Urinary bladder (tissue), 4 donors: ENCODE data around the gene GRB14. TPM values are rescaled to one million over a fixed set of nuclear protein-coding genes. Genes with fewer than 3 reads are reported as not detected.

Experiments
- DNase-seq: peaks from one replicate; pipeline ENCODE4 v3.0.0-alpha.2; 2015; ENCODE audit errors: extremely low spot score
- H3K27ac ChIP-seq: one replicate; pipeline ENCODE4 v1.5.1; 2013; ENCODE audit warnings: low read depth, mild to moderate bottlenecking, moderate library complexity
- H3K36me3 ChIP-seq: one replicate; pipeline ENCODE4 v1.6.1; 2013; ENCODE audit warnings: mild to moderate bottlenecking, moderate library complexity; ENCODE audit not compliant: insufficient read depth
- H3K4me1 ChIP-seq: one replicate; pipeline ENCODE4 v1.6.1; 2013; ENCODE audit warnings: mild to moderate bottlenecking, moderate library complexity; ENCODE audit not compliant: insufficient read depth
- H3K4me3 ChIP-seq: one replicate; pipeline ENCODE4 v1.5.1; 2013; ENCODE audit warnings: low read depth, low read length
- WGBS: extraction: QIAGEN DNeasy Blood & Tissue Kit; methylation state at CpG from one replicate; pipeline ENCODE4 v1.1.7; 2013; 5-methylcytosine and 5-hydroxymethylcytosine counted together
- polyA plus RNA-seq: library from polyadenylated mRNA; stranded (reverse); fragments of 200-250 nt; gene quantifications from one replicate; pipeline ENCODE4 v1.2.3, GENCODE V29; 2013
- total RNA-seq: library from RNA; depleted of rRNA; stranded (reverse); fragments of >200 nt; gene quantifications from one replicate; pipeline ENCODE4 v1.2.3, GENCODE V29; 2014
- donor health status: healthy with polysubstance abuse.
- donor health status: healthy.

Gene GRB14
- total and polyA plus RNA-seq, 2 donors = 0.95 to 5.8 TPM

DNA sequence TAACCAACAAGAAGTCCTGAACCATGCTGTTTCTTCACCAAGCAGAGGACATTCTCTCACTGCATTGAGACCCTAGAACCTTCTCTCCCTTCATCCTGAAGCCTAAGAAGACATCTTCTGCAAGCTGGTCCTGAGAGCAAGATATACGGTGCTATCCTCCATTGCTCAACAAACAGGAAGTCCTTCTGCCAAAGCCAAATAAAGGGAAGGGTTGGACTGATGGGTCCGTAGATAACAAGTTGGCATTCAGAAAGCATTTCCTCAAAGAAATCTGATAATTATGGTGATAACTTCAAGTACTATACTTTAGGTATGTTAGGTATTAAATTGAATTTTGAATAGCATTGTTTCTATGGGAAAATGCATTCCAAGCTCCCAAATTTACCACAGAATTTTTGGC is 23.3 kb downstream of the GRB14 start:
- 63% methylated on average over 2 of the region's 2 CpGs for WGBS
- H3K36me3 ChIP-seq = no peaks in the 10 kb centered on the region
- H3K4me1 ChIP-seq = no peaks in the 10 kb centered on the region
- H3K4me3 ChIP-seq = no peak overlapping the region
- DNase-seq = no peak
- H3K27ac ChIP-seq = no peak overlapping the region

- WGBS = 72% methylated on average over 1 of the region's 1 CpG
- Histone ChIP-seq H3K36me3 (no peaks in the 10 kb centered on the region), H3K4me1 (no peaks in the 10 kb centered on the region), H3K4me3 (no peak overlapping the region), H3K27ac (no peak overlapping the region)
- no peak for DNase-seq
These were observed 26.3 kb downstream of the GRB14 start for GRCh38 chr2:164595031-164595430.

DNA sequence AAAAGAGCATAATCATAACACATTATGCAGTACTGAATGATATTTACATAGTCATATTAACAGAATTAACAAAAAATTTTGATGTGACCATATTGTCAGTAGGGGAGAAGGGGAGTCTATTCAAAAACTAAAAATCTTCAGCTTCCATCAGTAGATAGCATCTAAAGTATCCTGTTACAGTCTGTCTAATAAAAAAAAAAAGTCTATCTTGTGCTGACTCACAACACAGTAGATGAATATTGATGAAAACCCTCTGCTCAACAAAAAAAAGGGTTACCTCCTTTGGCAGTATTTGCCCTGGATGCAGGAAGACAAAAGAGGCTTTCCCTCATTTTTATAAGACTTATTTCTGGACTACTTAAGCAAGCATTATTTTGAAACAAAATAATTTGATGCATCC is 27.3 kb downstream of the GRB14 start:
- H3K27ac ChIP-seq = no peak overlapping the region
- no peaks in the 10 kb centered on the region for H3K36me3 ChIP-seq
- H3K4me3 ChIP-seq = no peak overlapping the region

DNA sequence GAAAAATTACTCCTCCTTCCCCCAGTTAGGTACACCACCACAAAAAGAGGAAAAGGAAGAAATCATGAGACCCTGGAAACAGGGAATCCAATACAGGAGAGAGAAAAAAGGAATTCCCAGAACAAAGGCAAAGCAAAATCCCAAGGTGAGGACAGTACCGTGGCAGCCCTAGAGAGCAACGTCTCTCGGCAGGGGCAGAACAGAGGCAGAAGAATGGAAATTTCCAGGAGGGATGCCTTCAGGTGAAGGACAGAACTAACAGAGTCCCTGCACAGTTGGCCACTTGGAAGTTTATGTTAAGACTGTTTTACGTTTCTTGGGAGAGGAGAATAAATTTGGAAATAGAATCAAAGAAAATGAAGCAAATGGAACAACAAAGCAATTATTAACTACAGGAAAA is 27.7 kb downstream of the GRB14 start:
- H3K4me3 ChIP-seq = no peak overlapping the region
- DNase-seq = no peak
- no peak overlapping the region for H3K27ac ChIP-seq
- no peaks in the 10 kb centered on the region for H3K4me1 ChIP-seq
- WGBS = 68% methylated on average over 4 of the region's 4 CpGs
- no peaks in the 10 kb centered on the region for H3K36me3 ChIP-seq

More for the DNA sequence above, 27.3 kb downstream of the GRB14 start:
- DNase-seq = no peak
- H3K4me1 ChIP-seq = no peaks in the 10 kb centered on the region

DNA sequence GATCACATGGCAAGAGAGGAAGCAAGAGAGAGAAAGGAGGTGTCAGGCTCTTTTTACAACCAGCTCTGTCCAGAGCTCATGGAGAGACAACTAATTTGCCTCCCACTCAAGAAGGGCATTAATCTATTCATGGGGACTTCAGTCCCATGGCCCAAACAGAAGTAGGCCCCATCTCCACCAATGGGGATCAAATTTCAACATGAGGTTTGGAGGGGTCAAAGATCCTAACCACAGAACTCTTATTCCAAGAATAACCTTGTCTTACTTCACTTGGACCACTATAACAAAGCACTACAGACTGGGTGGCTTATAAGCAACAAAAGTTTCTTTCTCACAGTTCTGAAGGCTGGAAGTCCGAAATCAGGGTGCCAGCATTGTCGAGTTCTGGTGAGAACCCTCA is 31.8 kb downstream of the GRB14 start:
- Histone ChIP-seq H3K27ac (no peak overlapping the region), H3K4me1 (no peaks in the 10 kb centered on the region), H3K36me3 (no peaks in the 10 kb centered on the region), H3K4me3 (no peak overlapping the region)
- DNase-seq = no peak
- WGBS = 93% methylated on average over 2 of the region's 2 CpGs

DNA sequence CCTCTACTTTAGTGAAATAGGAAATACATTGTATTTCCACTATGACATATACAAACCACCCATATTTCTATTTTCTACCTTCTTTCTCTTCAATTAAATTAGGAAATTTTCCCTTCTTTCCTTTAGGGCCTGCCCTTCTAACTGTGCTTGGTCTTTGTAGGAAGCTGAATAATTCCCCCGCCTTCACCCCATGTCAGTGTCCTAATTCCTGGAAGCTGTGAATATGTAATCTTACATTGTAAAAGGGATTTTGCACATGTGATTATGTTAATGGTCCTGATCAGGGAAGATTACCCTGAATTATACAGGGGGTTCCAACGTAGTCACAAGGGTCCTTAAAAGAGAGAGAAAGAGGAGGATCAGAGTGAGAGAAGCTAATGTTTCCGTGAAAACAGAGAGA is 40.2 kb downstream of the GRB14 start:
- no peak for DNase-seq
- 86% methylated on average over 3 of the region's 3 CpGs for WGBS
- H3K4me1 ChIP-seq = no peaks in the 10 kb centered on the region

GRCh38 chr2:164574931-164575330 is 46.4 kb downstream of the GRB14 start:
- H3K27ac ChIP-seq = no peak overlapping the region
- DNase-seq = no peak
- 50% methylated on average over 1 of the region's 1 CpG for WGBS

More for the DNA sequence above, 40.2 kb downstream of the GRB14 start:
- Histone ChIP-seq H3K36me3 (no peaks in the 10 kb centered on the region), H3K27ac (no peak overlapping the region), H3K4me3 (no peak overlapping the region)

DNA sequence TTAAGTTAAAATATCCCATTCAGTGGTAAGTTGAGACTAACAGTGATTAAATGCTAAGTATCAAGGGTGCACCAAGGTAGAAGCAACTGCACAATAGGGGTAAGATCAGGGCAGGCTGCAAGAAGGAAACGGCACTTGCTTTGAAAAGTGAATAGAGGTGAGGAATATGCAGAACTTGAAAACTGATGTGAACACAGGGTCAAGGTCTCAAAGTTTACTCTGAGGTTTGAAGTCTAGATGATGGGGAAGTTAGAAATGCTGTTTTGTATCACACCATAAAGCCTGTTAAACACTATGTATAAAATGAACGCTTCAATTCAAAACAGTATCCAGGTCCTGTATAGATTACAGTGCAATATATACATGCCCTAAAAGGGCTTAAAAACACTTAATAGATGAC is 50.8 kb downstream of the GRB14 start:
- 89% methylated on average over 2 of the region's 2 CpGs for WGBS
- no peak overlapping the region for H3K4me3 ChIP-seq
- no peak overlapping the region for H3K27ac ChIP-seq
- H3K4me1 ChIP-seq = no peaks in the 10 kb centered on the region
- DNase-seq = no peak
- no peaks in the 10 kb centered on the region for H3K36me3 ChIP-seq

More at GRCh38 chr2:164574931-164575330, 46.4 kb downstream of the GRB14 start:
- no peaks in the 10 kb centered on the region for H3K4me1 ChIP-seq
- H3K36me3 ChIP-seq = no peaks in the 10 kb centered on the region
- H3K4me3 ChIP-seq = no peak overlapping the region

- H3K4me3 ChIP-seq = no peak overlapping the region
- DNase-seq = no peak
- H3K36me3 ChIP-seq = no peaks in the 10 kb centered on the region
- no peak overlapping the region for H3K27ac ChIP-seq
- 48% methylated on average over 4 of the region's 4 CpGs for WGBS
- H3K4me1 ChIP-seq = no peaks in the 10 kb centered on the region
These were observed 51.9 kb downstream of the GRB14 start for GRCh38 chr2:164569378-164569777.

DNA sequence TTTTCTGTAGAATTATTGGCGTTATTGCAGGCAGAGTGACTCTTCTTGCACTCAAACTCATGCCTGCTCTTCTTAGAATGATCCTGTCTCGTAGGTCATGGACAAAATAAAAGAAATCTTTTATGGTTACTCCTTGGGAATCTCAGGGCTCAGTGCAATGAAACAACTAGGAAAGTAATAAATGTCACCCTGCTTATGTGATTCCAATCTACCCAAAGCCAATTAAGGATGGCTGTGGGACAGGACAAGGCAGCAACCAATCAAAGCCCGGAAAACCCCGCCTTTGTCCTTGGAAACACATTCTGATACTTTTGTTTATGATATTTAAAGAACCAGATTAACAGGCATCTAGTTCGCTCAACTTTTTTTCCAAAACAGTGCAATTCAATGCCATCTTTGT is 53.0 kb downstream of the GRB14 start:
- WGBS = 69% methylated on average over 5 of the region's 5 CpGs
- H3K4me3 ChIP-seq = no peak overlapping the region

GRCh38 chr2:164567335-164567989 is 53.8 kb downstream of the GRB14 start:
- no peak overlapping the region for H3K4me3 ChIP-seq
- no peaks in the 10 kb centered on the region for H3K36me3 ChIP-seq
- no peaks in the 10 kb centered on the region for H3K4me1 ChIP-seq
- DNase-seq = no peak
- no peak overlapping the region for H3K27ac ChIP-seq
- WGBS = 82% methylated on average over 3 of the region's 3 CpGs

More for the DNA sequence above, 53.0 kb downstream of the GRB14 start:
- no peaks in the 10 kb centered on the region for H3K4me1 ChIP-seq
- H3K36me3 ChIP-seq = no peaks in the 10 kb centered on the region
- H3K27ac ChIP-seq = no peak overlapping the region
- no peak for DNase-seq

DNA sequence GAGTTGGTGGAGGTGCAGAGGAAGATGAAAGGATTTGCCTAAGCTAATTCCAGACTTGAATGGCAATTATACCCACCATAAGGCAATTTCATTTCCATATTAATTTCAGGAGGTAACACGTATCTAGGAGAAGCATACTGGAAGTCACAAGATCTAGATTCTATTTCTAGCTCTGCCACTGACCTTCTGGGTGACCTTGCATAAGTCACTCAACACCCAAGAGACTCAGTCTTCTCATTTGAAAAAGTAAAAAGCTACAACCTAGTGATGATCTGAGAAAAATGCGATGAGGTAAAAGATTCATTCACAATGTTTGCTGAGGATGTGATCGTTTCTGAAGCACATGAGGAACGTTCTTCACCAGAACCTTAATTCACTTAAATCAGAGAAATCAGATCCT is 55.9 kb downstream of the GRB14 start:
- Histone ChIP-seq H3K36me3 (no peaks in the 10 kb centered on the region), H3K4me1 (no peaks in the 10 kb centered on the region), H3K4me3 (no peak overlapping the region), H3K27ac (no peak overlapping the region)
- no peak for DNase-seq
- WGBS = 91% methylated on average over 4 of the region's 4 CpGs

- DNase-seq = no peak
- Histone ChIP-seq H3K36me3 (no peaks in the 10 kb centered on the region), H3K4me3 (no peak overlapping the region), H3K27ac (no peak overlapping the region), H3K4me1 (no peaks in the 10 kb centered on the region)
These were observed 58.6 kb downstream of the GRB14 start for GRCh38 chr2:164562666-164563065.

GRCh38 chr2:164561991-164562390 is 59.3 kb downstream of the GRB14 start:
- Histone ChIP-seq H3K4me3 (no peak overlapping the region), H3K4me1 (no peaks in the 10 kb centered on the region), H3K36me3 (no peaks in the 10 kb centered on the region), H3K27ac (no peak overlapping the region)
- DNase-seq = no peak
- WGBS = 67% methylated on average over 4 of the region's 4 CpGs

GRCh38 chr2:164561416-164561815 is 59.9 kb downstream of the GRB14 start:
- no peak overlapping the region for H3K27ac ChIP-seq
- no peaks in the 10 kb centered on the region for H3K36me3 ChIP-seq
- no peak for DNase-seq
- no peaks in the 10 kb centered on the region for H3K4me1 ChIP-seq
- no peak overlapping the region for H3K4me3 ChIP-seq
- WGBS = 92% methylated on average over 4 of the region's 4 CpGs
